Vagina (tissue), 2 donors: ENCODE results near the gene PINK1.

Experiments used
- CTCF ChIP-seq, 3 experiments: fragments of 450-650 bp in 2 of 3; fragments of 200-600 bp in 1 of 3; sonication (generic) in 1 of 3; IDR thresholded peaks; one replicate each; pipeline ENCODE4 v1.5.1; 2017 to 2019; ENCODE audit warnings: antibody characterized with exemption in 3 of 3, mild to moderate bottlenecking in 2 of 3, moderate library complexity in 2 of 3
- POLR2AphosphoS5 ChIP-seq, 2 donors: sonication (generic); formaldehyde crosslinking; IDR thresholded peaks; one replicate each; pipeline ENCODE4 v1.9.0; 2017; ENCODE audit warnings: antibody characterized with exemption in 2 of 2, mild to moderate bottlenecking in 2 of 2, low read depth in 1 of 2; ENCODE audit not compliant: insufficient read depth in 1 of 2

GRCh38 chr1:20700636-20701215, 67.5 kb downstream of the PINK1 start:
- TF ChIP-seq CTCF (IDR thresholded peaks at IDR 0.05), result no peak
- TF ChIP-seq POLR2AphosphoS5 (IDR thresholded peaks at IDR 0.05; ENCODE audit: insufficient read depth in 1 of 2, low read depth in 1 of 2), result no peak
